ENCODE measurements around the gene F2R.

- TF ChIP-seq CTCF (IDR thresholded peaks at IDR 0.05) (no peak), POLR2A (IDR thresholded peaks at IDR 0.05) (no peak)
Measured at GRCh38 chr5:76746677-76747076, 30.8 kb downstream of the F2R start.
